NCI-H345 (cell line): ENCODE data around the gene CALML4.
"Not testable (repeated sequence)": the region's sequence is repeated elsewhere in the genome, so short reads cannot be mapped to it uniquely, and the experiment has no call there.

Experiments
- DNase-seq: peaks from one replicate; lab custom pipeline; 2025; lab: John Stamatoyannopoulos, UW

CALML4 gene

DNA sequence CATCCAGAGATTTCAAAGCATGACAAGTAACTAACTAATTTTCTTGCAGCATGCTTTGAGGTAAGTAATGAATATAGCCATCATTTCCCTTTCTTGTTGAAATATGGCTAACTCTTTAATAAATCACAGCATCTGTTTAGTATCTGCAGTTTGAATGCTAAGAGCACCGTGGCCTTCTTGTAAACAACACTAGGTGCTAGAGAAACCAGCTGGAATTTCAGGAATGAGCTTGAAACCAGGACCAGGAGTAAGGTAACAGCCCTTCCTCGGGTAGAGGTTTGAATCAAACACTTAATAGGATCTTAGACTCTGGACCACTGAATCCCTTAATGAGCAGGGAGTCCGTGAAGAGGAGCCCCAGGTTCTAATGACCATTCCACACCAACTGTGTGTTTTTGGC lies 13.6 kb downstream of the CALML4 start:
- no peak for DNase-seq

DNA sequence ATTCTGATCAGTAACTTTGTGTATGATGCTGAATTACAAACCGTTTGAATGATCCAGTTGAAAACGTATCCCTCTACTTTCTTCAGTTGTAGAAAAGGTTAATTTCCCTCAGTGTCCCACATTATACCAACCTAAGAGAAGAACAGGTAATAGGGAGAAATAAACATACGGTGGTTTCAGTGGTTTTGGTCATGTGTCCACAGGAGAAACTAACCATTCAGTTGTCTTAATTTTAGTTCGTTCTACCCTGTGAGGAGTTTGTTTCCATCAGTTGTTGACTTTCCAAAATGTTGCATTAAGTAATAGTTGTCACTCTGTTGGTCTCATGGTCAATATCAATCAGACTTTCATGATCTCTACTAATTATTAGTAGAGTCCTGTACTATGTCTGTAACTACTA lies 15.1 kb downstream of the CALML4 start:
- DNase-seq, result no peak

DNA sequence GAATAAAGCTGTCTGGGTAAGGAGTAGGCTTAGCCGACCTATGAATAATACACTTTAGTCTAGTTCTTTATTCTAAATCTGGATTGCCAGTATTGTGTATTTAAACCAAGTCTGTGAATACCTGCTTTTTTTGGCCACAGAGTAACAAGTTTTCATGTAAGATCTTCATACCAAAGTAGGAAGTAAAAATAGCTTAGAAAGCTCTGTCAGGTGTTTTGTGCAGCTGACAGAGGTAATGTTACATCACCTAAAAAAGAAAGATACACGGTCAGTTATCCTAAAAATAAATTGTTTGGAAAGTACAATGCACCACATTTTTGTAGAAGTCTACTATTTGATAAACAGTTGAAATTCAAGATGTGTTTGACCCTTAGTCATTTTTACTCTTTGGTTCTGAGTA lies 16.5 kb downstream of the CALML4 start:
- DNase-seq, result no peak

DNA sequence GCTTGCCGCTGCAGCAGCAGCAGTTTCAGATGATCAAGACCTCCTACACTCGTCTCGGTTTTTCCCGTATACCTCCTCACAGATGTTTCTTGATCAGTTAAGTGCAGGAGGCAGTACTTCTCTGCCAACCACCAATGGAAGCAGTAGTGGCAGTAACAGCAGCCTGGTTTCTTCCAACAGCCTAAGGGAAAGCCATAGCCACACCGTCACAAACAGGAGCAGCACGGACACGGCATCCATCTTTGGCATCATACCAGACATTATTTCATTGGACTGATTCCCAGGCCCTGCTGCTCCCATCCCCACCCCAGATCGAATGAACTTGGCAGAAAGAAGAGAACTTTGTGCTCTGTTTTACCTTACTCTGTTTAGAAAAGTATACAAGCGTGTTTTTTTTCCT lies 17.6 kb downstream of the CALML4 start:
- DNase-seq, result no peak

DNA sequence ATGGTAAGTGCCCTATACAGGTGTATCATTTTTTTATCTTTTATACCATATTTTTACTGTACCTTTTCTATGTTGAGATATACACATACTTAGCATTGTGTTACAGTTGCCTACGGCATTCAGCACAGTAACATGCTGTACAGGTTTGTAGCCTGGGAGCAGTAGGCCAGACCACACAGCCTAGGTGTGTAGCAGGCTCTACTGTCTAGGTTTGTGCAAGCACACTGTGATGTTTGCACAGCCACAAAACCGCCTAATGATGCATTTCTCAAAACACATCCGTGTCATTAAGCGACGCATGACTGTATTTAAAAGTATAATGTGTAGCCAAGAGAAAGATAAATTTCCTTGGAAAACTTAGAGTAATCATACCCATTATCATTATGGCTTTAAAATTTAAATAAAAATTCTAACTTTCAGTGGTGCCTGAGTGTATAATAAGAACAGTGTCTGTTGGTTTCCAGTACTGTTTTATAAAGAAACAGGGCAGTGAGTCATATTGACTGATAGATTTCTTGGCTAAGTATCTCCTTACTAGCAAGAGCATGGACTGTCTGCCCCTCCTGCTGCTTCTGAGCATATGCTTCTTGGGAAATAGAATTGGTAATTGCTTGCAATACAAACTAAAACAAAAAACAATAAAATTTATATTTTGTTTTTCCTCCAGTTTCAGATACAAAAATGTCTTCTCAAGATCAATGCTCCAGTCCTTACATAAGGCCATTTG lies 18.3 kb downstream of the CALML4 start:
- DNase-seq, result no peak

DNA sequence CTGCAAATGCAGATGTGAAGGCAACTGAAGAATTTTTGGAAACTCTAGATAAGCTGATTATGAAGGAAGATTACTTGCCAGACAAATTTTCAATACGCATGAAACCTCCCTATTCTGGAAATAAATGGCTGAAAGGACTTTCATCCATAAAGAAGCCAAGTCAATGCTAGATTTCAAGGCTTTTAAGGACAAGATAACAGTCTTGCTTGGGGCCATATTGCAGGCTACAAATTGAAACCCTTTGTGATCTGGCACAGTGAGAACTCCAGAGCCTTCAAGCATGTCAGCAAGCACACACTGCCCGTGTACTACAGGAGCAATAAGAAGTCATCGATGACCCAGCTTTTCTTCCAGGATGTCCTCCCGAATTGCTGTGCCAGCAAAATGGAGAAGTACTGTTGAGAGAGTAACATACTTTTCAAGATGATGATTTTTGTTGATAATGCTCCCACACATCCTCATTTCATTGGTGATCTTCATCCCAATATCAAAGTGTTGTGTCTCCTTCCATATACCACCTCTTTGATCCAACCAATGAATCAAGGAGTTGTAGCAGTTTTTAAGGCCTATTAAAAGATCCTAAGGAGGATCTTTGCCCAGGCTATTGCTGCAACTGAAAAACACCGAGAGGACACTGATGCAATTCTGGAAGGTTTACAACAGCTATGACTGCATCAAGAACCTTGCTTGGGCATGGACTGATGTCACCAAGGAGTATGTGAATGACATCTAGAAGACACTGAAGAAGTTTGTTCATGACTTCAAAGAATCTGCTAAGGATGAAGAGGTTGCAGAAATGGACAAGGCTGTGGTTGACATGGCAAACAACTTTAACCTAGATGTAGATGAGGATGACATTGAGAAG lies 20.3 kb downstream of the CALML4 start:
- DNase-seq, result no peak

DNA sequence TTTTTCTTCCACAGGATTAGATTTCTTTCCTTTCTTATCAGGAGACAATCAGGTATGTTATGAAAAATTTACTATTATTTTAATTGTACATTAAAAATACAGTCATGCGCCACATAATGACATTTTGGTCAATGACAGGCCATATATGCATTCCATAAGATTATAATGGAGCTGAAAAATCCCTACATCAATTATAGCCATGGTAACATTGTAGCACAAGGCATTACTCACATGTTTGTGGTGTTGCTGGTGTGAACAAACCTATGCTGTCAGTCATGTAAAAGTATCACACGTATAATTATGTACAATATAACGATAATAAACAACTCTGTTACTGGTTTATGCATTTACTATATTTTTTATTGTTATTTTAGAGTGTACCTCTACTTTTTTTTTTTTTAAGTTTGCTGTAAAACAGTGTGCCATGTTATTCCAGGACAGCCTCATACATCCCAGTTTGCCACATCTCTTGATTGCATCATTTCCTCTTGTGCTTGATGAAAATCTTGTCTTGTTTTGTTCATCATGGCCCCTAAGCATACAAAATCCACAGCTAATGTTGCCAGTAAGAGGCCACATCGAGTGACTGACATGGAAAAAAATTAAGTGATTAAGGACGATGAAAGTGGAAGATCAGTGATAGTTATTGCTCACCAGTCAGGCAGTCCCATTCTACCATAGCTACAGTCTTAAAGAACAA lies 21.4 kb downstream of the CALML4 start:
- no peak for DNase-seq

DNA sequence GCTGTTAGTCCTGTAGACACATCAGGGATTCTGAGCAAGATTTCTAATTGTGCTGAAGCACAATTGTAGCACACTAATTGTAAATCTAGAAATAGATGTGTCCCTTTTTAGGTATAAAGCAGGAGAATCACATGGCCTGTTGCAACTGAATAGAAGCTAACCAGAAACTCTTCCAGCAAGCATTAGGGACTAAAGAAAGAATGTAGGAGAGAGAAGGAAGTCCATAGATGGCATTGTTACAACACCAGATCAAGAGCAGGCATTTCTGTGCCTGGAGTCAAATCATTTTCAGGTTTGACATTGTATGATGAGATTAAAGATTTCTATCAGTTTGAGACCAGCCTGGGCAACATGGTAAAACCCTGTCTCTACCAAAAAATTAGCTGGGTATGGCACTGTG lies 27.4 kb downstream of the CALML4 start:
- no peak for DNase-seq

DNA sequence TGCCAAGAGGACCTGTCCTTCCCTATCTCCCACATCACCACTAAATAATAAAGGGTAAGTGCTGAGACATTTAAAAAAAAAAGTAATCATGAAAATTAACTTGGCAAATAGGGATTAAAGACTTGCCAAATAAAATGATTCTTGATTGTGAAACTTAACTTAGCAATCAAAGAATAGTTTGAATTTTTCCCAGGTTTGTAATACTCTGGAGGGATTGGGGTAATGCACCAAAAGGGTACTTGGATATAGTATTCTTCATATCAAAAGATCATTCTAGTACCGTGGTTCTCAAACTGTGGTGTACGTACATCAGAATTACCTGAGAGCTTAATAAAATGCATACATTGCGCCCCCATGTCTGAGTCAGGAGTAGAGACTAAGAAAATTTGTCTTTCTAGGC lies 28.5 kb downstream of the CALML4 start:
- no peak for DNase-seq

DNA sequence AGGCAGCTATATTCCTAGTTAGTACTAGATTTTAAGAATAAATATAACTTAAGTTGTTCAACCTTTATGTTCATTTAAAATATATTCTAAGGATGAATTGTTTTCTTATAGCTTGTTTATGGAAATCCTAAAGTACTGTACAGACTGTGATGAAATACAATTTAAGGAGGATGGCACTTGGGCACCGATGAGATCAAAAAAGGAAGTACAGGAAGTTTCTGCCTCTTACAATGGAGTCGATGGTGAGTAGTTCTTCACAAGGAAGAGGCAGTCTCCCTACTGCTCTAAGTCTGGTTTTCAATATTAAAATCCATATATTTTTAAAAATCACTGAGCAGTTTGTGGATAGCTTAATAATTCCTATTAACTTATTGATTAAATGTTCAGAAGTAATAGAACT lies 29.6 kb downstream of the CALML4 start:
- no peak for DNase-seq

DNA sequence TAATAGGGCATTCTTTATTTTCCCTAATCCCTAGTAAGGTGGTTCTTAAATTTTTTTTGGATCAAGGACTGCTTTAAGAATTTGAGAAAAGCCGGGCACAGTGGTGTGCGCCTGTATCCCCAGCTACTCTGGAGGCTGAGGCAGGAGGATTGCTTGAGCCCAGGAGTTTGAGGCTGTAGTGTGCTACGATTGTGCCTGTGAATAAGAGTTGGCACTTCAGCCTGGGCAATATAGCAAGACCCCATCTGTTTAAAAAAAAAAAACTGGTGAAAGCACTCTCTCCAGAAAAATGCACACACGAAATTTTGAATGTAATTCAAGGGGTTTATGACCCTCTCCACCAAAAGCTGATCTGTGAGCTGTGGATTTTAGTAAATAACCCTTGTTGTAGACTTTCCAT lies 32.0 kb downstream of the CALML4 start:
- no peak for DNase-seq

DNA sequence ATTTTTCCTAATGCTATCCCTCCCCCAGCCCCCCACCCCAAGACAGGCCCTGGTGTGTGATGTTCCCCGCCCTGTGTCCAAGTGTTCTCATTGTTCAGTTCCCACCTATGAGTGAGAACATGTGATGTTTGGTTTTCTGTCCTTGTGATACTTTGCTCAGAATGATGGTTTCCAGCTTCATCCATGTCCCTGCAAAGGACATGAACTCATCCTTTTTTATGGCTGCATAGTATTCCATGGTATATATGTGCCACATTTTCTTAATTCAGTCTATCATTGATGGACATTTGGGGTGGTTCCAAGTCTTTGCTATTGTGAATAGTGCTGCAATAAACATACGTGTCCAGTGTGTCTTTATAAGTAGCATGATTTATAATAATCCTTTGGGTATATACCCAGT lies 33.1 kb downstream of the CALML4 start:
- DNase-seq, result not testable (repeated sequence)

DNA sequence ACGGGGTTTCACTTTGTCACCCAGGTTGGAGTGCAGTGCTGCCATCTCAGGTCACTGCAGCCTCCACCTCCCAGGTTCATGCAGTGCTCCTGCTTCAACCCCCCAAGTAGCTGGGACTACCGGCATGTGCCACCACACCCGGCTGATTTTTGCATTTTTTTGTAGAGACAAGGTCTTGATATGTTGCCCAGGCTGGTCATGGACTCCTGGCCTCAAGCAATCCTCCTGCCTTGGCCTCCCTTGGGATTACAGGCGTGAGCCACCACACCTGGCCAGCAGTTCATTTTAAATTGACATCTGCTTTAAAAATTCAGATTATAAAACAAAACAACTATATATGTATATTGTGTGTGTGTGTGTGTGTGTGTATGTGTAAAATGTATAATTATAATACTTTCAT lies 38.3 kb downstream of the CALML4 start:
- no peak for DNase-seq

DNA sequence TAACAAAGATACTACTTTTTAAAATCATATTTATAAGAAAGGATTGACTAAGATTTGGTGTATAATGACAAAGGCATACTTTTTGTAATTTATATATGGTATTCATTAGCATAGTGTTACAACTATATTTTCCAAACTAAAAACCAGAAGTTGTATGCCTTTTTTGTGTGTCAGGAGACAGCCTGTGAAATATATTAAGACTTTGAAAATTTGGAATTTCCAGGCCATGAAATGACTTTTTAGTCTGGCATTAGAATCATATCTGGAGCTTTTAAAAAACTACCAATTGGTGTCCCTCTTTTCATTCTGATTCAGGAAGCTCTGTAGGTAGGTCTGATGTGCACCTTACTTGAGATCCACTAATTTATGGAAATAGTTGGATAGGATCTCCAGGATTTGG lies 41.9 kb downstream of the CALML4 start:
- no peak for DNase-seq

DNA sequence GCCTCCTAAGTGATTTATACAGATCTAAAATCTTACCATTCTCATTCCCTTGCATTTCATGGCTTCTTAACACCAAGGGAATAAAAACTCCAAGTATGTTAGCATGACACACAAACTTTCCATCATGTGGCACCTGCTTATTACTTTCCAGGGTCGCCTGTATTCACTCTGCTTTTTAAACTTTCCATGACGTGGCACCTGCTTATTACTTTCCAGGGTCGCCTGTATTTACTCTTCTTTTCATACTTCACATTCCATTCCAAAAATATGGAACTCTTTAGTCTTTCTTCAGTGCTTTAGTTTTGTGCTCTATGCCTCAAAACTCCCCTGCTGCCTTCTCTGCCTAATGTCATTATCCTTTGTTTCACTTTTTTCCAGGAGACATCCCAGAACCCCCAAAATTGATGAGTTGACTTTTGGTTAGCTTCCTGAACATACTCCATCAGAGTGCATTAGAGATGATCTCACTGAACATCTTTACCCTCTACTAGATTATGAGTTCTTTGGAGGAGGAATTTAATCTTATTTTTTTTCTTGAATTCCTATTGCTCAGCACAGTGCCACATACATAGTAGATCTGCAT lies 47.0 kb downstream of the CALML4 start:
- DNase-seq, result no peak

DNA sequence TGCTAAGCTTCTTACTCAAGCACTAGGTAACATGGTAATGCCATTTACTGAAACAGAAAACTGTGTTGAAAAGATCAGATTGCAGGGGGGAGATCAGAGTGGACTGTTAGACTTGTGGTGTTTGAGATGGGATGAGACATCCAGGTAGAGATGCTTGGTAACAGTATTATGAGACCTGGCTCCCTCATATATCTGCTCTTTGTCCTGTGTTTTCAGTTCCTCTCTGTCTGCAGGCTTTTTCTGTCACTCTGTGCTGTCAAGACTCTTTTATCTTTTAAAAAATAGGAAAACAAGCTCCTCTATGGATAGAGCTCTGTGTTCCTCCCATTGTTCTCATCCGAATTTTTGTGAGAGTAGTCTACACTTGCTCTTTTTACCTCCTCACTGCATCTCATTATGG lies 48.1 kb downstream of the CALML4 start:
- DNase-seq, result no peak

DNA sequence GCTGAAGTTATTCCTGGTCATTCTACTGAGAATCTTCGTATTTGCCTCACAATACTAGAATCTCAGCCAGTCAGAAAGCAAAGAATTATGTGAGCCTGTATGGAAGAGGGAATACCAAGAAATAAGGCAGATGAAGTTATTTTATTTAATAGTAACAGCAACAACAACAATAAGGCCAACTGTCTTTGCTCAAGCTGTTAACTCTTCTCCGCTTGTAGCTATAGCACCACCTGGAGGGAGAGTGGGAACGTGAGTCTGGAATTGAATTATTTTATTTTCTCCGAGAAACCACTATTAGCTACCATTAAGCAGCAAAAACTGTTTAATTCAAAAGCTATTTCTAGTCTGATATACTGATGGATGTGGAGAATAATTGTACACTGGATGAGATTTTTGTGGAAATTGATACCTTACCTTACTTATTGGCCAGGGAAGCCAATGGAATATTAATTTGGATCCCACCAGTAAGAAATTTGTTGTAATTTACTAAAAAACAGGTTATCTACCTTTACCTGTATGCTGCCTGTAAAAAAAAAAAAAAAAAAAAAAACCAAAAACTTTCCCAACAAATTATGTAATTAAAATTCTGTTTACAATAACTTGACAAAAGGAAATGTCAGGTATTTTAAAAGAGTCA lies 50.1 kb downstream of the CALML4 start:
- DNase-seq, result peak; percentile 35

DNA sequence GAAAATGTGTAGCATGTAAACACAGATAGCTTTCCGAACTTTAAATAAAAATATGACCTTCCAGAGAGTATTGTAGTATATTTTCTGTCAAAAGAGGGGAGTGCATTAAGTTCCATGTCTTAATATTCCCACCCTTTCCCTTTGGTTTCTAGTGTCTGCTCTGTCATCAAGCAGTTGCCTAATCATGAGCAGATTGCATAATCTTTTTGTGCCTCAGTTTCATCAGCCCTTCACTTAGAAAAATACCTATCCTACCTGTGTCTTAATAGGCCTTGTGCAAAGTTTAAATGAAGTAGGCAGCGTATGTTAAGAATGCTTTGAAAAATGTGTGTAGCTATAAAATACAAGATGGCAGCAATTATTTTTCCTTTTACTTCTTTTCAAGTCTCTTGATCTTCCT lies 52.8 kb downstream of the CALML4 start:
- no peak for DNase-seq

DNA sequence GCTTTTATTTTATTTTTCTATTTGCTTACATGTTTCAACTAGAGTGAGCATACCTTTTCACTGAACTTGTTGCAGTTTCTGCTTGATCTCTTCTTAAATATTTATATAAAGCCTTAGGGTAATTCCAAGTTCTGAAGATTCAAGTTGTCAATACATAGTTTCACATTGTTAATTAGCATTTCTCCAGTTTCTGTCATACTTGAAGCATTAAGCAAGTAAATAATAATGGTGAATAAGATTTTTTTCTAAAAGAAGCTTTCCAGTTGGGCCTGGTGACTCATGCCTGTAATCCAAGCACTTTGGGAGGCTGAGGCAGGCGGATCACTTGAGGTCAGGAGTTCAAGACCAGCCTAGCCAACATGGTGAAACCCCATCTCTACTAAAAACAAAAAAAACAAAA lies 53.9 kb downstream of the CALML4 start:
- DNase-seq, result no peak

DNA sequence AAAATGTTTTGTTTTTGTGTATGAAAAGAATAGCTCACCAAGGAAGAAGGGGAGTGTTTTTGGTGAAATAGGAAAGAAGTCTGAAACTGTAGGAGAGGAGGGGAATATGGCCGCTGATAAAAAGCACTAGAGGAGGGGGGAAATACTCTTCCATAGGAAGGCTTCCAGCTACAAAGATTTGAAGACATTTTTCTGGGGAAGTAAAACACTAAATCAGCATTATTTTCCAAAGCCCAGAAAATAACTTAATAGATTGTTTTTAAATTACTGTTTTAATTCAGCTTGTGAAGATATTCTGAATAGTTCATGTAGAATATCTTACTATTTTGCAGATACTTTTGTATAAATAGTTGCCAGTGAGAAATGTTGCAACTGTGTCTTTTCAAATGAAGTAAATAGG lies 54.9 kb downstream of the CALML4 start:
- DNase-seq, result no peak

DNA sequence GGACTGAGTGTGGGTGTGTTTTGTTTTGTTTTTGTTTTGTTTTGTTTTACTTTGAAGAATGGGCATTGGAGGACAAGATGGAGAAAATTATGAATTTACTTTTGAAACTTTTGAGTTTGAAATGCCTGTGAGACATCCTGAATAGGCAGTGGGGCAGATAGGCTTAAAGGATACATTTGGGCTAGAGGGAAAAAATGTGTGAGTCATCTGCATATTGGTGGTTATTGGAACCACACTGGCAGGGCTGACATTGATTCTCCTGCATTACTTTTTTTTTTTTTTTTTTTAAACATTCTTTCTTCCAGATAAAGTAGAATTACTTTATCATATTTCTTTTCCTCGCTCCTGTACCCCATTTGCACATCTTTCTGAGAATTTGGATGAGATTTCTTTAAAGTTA lies 56.1 kb downstream of the CALML4 start:
- no peak for DNase-seq

DNA sequence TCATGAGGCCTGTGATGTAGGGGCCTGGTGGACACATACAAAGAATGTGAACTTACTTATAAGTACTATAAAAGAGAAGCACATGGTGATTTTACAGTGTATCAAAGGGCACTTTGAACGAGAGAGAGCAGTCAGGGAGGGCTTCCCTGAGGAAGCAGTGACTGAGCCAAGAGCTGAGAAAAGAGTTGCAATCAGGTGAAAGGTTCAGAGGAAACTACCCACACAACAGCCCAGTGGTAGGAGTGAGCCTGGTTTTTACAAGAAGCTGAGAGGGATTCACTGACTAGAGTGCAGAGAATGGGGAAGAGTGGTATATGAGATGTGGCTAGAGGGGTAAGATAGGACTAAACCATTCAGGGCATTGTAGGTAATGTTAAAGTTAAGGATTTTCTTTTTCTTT lies 57.1 kb downstream of the CALML4 start:
- no peak for DNase-seq
